Neural crest cell (in vitro differentiated cells): Measurements from ENCODE around the gene USP8. TPM values are rescaled to one million over a fixed set of nuclear protein-coding genes. Genes with fewer than 3 reads are reported as not detected.

Experiments
- DNase-seq: peaks from one replicate; pipeline ENCODE4 v3.0.0; 2021; ENCODE audit warnings: low read depth, mixed read lengths, low spot score
- H3K27ac Mint-ChIP-seq: one replicate; pipeline ENCODE4 v1.8.0; 2021; ENCODE audit warnings: mild to moderate bottlenecking, mixed read lengths; ENCODE audit not compliant: unreplicated experiment
- H3K27me3 Mint-ChIP-seq: 2 replicates; pipeline ENCODE4 v1.8.0; 2021; ENCODE audit warnings: low read depth, mild to moderate bottlenecking, mixed read lengths
- H3K36me3 Mint-ChIP-seq: 2 replicates; pipeline ENCODE4 v1.8.0; 2021; ENCODE audit warnings: low read depth, mild to moderate bottlenecking, mixed read lengths
- H3K4me1 Mint-ChIP-seq: 2 replicates; pipeline ENCODE4 v1.8.0; 2021; ENCODE audit warnings: mixed read lengths
- H3K4me3 Mint-ChIP-seq: one replicate; pipeline ENCODE4 v1.8.0; 2021; ENCODE audit warnings: mild to moderate bottlenecking, mixed read lengths
- H3K9me3 Mint-ChIP-seq: 2 replicates; pipeline ENCODE4 v1.8.0; 2021; ENCODE audit warnings: mixed read lengths
- total RNA-seq: library from RNA; stranded (reverse); gene quantifications from 2 replicates; pipeline ENCODE4 v1.2.1, GENCODE V29; 2021
- TF ChIP-seq, protein P1 (sequence below): fragments of 200-600 bp; sonication (generic); conservative IDR thresholded peaks from 2 replicates; pipeline ENCODE4 v1.5.0; 2021; ENCODE audit warnings: antibody characterized with exemption, mild to moderate bottlenecking

USP8 gene
- total RNA-seq, 1 donor from 2014 or later = 40.5 TPM

DNA sequence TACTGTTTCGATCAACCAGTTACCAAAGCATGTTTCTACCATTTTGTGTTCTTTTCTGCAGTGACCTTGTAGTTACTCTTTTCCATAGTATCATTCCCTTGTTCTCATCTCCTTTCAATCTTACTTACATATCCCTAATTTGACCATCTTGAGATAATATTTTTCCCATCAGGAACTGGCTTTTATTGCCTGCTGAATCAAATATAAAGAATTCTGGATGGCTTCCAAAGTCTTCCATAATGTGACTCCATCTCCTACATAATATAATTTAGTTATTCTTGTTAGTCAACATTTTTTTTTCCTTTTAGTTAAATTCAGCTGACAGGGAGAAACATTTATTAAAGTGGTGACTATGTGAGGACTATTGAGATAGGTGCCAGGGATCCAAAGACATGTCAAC is 7.0 kb downstream of the USP8 start:
- H3K9me3 Mint-ChIP-seq = no peaks in the 10 kb centered on the region

DNA sequence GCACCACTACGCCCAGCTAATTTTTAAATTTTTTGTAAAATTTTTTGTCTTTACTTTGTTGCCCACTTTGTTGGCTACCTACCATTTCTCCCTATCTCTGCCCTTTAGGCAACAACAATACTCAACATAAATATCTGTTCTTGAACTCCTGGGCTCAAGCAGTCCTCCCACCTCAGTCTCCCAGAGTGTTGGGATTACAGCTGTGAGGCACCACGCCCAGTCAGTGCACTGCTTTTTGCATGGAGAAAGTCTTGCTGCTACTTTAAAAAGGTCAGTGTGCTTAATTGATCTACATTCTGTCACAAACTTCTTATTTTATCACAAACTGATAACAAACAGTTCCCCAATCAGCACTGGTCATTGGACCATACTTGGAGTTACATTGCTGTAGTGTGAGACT is 8.0 kb downstream of the USP8 start:
- no peaks in the 10 kb centered on the region for H3K36me3 Mint-ChIP-seq
- H3K4me3 Mint-ChIP-seq = no peak overlapping the region
- no peaks in the 10 kb centered on the region for H3K9me3 Mint-ChIP-seq
- TF ChIP-seq, protein P1, sequence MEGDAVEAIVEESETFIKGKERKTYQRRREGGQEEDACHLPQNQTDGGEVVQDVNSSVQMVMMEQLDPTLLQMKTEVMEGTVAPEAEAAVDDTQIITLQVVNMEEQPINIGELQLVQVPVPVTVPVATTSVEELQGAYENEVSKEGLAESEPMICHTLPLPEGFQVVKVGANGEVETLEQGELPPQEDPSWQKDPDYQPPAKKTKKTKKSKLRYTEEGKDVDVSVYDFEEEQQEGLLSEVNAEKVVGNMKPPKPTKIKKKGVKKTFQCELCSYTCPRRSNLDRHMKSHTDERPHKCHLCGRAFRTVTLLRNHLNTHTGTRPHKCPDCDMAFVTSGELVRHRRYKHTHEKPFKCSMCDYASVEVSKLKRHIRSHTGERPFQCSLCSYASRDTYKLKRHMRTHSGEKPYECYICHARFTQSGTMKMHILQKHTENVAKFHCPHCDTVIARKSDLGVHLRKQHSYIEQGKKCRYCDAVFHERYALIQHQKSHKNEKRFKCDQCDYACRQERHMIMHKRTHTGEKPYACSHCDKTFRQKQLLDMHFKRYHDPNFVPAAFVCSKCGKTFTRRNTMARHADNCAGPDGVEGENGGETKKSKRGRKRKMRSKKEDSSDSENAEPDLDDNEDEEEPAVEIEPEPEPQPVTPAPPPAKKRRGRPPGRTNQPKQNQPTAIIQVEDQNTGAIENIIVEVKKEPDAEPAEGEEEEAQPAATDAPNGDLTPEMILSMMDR = no peak
- H3K27ac Mint-ChIP-seq = no peak overlapping the region
- H3K27me3 Mint-ChIP-seq = no peaks in the 10 kb centered on the region
- H3K4me1 Mint-ChIP-seq = peaks cover 4% of the 10 kb centered on the region
- DNase-seq = no peak

More for the DNA sequence above, 7.0 kb downstream of the USP8 start:
- TF ChIP-seq, protein P1 = no peak
- no peaks in the 10 kb centered on the region for H3K27me3 Mint-ChIP-seq
- no peak overlapping the region for H3K4me3 Mint-ChIP-seq
- no peak for DNase-seq
- H3K4me1 Mint-ChIP-seq = peaks cover 7% of the 10 kb centered on the region
- H3K27ac Mint-ChIP-seq = no peak overlapping the region
- no peaks in the 10 kb centered on the region for H3K36me3 Mint-ChIP-seq

DNA sequence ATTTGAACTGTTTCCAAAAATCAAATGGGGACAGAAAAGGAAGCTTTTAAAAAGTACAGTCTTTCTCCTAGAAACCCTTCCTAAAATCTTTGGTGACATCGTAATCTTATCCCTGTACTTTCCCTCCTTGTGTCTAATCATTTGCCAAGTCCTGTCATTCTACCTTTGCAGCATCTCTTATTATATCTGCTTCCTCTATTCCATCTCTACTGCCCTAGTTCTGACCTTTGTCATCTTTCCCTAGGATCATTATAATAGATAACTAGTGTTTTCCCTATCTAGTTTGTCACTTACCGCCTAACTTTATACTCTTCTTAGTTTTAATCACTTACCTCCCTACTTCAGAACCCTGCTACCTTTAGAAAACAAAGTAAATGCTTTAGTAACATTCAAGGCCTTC is 11.6 kb downstream of the USP8 start:
- Mint-ChIP-seq H3K27ac (no peak overlapping the region), H3K4me3 (no peak overlapping the region), H3K27me3 (no peaks in the 10 kb centered on the region), H3K9me3 (no peaks in the 10 kb centered on the region), H3K4me1 (no peaks in the 10 kb centered on the region), H3K36me3 (peaks cover 9% of the 10 kb centered on the region)
- TF ChIP-seq, protein P1 = no peak
- DNase-seq = no peak

DNA sequence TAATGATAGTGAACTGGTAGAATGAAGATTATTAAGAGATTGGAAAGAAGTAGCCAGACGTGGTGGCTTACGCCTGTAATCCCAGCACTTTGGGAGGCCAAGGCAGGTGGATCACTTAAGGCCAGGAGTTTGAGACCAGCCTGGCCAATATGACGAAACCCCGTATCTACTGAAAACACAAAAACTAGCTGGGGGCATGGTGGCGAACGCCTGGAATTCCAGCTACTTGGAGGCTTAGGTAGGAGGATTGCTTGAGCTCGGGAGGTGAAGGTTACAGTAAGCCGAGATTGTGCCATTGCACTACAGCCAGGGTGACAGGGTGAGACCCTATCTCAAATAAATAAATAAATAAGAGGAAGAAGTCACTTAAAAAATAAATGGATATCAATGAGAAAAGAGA is 14.0 kb downstream of the USP8 start:
- H3K36me3 Mint-ChIP-seq = peaks cover 11% of the 10 kb centered on the region

DNA sequence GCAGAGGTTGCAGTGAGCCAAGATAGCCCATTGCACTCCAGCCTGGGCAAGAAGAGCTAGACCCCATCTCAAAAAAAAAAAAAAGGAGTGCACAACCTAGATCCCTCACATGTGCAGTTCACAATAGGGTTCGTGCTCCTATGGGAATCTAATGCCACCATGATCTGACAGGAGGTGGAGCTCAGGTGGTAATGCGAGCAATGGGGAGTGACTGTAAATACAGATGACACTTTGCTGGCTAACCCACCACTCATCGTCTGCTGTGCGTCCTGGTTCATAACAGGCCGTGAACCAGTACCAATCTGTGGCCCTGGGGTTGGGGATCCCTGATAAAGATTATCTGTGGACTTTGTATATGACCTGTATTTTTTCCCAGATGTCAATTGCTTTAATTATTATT is 16.7 kb downstream of the USP8 start:
- Mint-ChIP-seq H3K4me3 (no peak overlapping the region), H3K27ac (no peak overlapping the region), H3K9me3 (no peaks in the 10 kb centered on the region), H3K4me1 (no peaks in the 10 kb centered on the region), H3K27me3 (no peaks in the 10 kb centered on the region), H3K36me3 (peaks cover 11% of the 10 kb centered on the region)
- no peak for DNase-seq
- TF ChIP-seq, protein P1 = no peak

More for the DNA sequence above, 14.0 kb downstream of the USP8 start:
- no peaks in the 10 kb centered on the region for H3K4me1 Mint-ChIP-seq
- TF ChIP-seq, protein P1 = no peak
- no peak overlapping the region for H3K27ac Mint-ChIP-seq
- H3K9me3 Mint-ChIP-seq = no peaks in the 10 kb centered on the region
- no peak overlapping the region for H3K4me3 Mint-ChIP-seq
- no peak for DNase-seq
- H3K27me3 Mint-ChIP-seq = no peaks in the 10 kb centered on the region

DNA sequence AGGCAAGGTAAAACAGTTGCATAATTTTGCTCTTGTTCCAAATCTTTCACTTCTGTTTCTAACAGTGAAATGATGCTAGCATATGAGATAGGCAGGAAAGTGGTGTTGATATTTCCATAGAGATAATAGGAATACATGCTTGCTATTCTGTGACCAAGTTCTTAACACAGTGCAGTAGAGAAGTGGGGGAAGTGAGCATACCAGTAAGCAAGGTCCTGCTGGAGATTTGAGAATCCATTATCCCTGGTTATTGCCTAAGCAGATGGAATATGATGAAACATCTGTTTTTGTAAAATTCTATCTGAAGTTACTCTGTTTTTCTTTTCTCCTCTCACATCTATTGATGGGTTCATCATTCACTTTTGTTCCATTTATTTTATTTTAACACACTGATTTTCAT is 28.7 kb downstream of the USP8 start:
- Mint-ChIP-seq H3K4me3 (no peak overlapping the region), H3K36me3 (peaks cover 14% of the 10 kb centered on the region), H3K27ac (no peak overlapping the region), H3K9me3 (no peaks in the 10 kb centered on the region), H3K27me3 (no peaks in the 10 kb centered on the region), H3K4me1 (no peaks in the 10 kb centered on the region)
- TF ChIP-seq, protein P1 = no peak
- DNase-seq = no peak
